H1 (cell line): ENCODE results near the gene LCMT1. TPM values are rescaled to one million over a fixed set of nuclear protein-coding genes. Genes with fewer than 3 reads are reported as not detected.

ENCODE experiments used
- SIX5 ChIP-seq: IDR thresholded peaks from 2 replicates; pipeline ENCODE4 v1.6.1; 2011; ENCODE audit warnings: mild to moderate bottlenecking, low read depth, low read length
- polyA plus RNA-seq, 7 experiments: library from polyadenylated mRNA; depleted of rRNA in 3 of 7; stranded (reverse) in 5 of 7; unstranded in 2 of 7; fragments of >200 nt in 5 of 7; fragments of 200-250 nt in 2 of 7; gene quantifications; 1 replicate in 5 of 7; 2 replicates in 1 of 7; 4 replicates in 1 of 7; pipeline versions ENCODE4 v1.2.1 to v1.2.3, GENCODE V29; 2011 to 2013; ENCODE audit warnings: missing spikeins in 2 of 7, mixed read lengths in 2 of 7
- total RNA-seq: library from RNA; stranded (reverse); fragmentation: NEBNext Ultra II Directional; extraction: Animal tissue kit (Norgen Biotek cat#: 25700); gene quantifications from 2 replicates; pipeline ENCODE4 v1.2.1, GENCODE V29; 2021
- TF ChIP-seq, protein P1 (sequence below): fragments of 300-600 bp; sonication (generic); IDR thresholded peaks from 2 replicates; pipeline ENCODE4 v1.7.1; 2012; ENCODE audit warnings: low read length, moderate library complexity, mild to moderate bottlenecking, inconsistent platforms; ENCODE audit not compliant: insufficient replicate concordance

LCMT1 gene
- total and polyA plus RNA-seq, 2 of the 8 experiments (the other 6 are each of a cell fraction or from before 2014, with no cell fraction given) = 61.0 to 80.8 TPM

DNA sequence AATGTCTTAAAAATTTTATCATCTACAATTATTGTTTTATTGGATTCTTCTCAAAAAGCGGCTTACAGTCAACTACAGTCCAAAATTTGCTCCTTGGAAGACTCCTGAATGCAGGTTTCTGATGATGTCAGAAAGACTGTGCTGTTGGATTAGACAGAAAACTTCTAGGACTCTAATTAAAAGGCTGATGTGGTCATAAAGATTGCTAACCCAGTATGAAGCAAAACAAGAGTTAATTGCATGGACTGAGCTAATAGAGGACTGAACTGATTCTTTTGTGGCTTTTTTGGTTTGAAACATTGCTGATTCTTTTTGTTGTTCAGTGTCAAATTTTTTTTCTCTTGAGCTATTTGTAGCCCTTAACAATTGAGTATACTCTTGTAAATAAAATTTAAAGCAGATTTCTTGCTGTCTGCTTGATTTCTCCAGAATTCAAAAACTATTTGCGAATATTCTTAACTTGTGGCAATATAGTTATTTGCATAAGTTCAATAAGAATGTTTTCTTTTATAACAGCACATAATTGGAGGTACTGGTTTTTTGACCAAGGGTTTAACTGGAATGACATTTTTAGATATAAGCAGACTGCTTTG, 33.1 kb upstream of the LCMT1 start (continued):
- TF ChIP-seq, protein P1, sequence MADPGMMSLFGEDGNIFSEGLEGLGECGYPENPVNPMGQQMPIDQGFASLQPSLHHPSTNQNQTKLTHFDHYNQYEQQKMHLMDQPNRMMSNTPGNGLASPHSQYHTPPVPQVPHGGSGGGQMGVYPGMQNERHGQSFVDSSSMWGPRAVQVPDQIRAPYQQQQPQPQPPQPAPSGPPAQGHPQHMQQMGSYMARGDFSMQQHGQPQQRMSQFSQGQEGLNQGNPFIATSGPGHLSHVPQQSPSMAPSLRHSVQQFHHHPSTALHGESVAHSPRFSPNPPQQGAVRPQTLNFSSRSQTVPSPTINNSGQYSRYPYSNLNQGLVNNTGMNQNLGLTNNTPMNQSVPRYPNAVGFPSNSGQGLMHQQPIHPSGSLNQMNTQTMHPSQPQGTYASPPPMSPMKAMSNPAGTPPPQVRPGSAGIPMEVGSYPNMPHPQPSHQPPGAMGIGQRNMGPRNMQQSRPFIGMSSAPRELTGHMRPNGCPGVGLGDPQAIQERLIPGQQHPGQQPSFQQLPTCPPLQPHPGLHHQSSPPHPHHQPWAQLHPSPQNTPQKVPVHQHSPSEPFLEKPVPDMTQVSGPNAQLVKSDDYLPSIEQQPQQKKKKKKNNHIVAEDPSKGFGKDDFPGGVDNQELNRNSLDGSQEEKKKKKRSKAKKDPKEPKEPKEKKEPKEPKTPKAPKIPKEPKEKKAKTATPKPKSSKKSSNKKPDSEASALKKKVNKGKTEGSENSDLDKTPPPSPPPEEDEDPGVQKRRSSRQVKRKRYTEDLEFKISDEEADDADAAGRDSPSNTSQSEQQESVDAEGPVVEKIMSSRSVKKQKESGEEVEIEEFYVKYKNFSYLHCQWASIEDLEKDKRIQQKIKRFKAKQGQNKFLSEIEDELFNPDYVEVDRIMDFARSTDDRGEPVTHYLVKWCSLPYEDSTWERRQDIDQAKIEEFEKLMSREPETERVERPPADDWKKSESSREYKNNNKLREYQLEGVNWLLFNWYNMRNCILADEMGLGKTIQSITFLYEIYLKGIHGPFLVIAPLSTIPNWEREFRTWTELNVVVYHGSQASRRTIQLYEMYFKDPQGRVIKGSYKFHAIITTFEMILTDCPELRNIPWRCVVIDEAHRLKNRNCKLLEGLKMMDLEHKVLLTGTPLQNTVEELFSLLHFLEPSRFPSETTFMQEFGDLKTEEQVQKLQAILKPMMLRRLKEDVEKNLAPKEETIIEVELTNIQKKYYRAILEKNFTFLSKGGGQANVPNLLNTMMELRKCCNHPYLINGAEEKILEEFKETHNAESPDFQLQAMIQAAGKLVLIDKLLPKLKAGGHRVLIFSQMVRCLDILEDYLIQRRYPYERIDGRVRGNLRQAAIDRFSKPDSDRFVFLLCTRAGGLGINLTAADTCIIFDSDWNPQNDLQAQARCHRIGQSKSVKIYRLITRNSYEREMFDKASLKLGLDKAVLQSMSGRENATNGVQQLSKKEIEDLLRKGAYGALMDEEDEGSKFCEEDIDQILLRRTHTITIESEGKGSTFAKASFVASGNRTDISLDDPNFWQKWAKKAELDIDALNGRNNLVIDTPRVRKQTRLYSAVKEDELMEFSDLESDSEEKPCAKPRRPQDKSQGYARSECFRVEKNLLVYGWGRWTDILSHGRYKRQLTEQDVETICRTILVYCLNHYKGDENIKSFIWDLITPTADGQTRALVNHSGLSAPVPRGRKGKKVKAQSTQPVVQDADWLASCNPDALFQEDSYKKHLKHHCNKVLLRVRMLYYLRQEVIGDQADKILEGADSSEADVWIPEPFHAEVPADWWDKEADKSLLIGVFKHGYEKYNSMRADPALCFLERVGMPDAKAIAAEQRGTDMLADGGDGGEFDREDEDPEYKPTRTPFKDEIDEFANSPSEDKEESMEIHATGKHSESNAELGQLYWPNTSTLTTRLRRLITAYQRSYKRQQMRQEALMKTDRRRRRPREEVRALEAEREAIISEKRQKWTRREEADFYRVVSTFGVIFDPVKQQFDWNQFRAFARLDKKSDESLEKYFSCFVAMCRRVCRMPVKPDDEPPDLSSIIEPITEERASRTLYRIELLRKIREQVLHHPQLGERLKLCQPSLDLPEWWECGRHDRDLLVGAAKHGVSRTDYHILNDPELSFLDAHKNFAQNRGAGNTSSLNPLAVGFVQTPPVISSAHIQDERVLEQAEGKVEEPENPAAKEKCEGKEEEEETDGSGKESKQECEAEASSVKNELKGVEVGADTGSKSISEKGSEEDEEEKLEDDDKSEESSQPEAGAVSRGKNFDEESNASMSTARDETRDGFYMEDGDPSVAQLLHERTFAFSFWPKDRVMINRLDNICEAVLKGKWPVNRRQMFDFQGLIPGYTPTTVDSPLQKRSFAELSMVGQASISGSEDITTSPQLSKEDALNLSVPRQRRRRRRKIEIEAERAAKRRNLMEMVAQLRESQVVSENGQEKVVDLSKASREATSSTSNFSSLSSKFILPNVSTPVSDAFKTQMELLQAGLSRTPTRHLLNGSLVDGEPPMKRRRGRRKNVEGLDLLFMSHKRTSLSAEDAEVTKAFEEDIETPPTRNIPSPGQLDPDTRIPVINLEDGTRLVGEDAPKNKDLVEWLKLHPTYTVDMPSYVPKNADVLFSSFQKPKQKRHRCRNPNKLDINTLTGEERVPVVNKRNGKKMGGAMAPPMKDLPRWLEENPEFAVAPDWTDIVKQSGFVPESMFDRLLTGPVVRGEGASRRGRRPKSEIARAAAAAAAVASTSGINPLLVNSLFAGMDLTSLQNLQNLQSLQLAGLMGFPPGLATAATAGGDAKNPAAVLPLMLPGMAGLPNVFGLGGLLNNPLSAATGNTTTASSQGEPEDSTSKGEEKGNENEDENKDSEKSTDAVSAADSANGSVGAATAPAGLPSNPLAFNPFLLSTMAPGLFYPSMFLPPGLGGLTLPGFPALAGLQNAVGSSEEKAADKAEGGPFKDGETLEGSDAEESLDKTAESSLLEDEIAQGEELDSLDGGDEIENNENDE = no peak
- TF ChIP-seq SIX5 = no peak
